H9 (cell line): ENCODE measurements around the gene FAM53B. TPM values are rescaled to one million over a fixed set of nuclear protein-coding genes. Genes with fewer than 3 reads are reported as not detected.

Experiments
- DNase-seq: peaks from one replicate; pipeline ENCODE4 v3.0.0-alpha.2; 2017
- H2AFZ ChIP-seq: one replicate; pipeline ENCODE4 v1.6.1; 2013; ENCODE audit warnings: mild to moderate bottlenecking, low read length, control low read depth, moderate library complexity
- H2AK5ac ChIP-seq: 2 replicates; pipeline ENCODE4 v1.6.1; 2013; ENCODE audit warnings: low read length, control low read depth, mixed read lengths; ENCODE audit not compliant: insufficient read length
- H2BK120ac ChIP-seq: one replicate; pipeline ENCODE4 v1.6.1; 2013; ENCODE audit warnings: low read depth, mild to moderate bottlenecking, low read length, control low read depth, inconsistent platforms; ENCODE audit not compliant: poor library complexity, severe bottlenecking
- H2BK12ac ChIP-seq: 2 replicates; pipeline ENCODE4 v1.6.1; 2013; ENCODE audit warnings: low read length, control low read depth, mixed read lengths, low read depth; ENCODE audit not compliant: insufficient read length
- H2BK15ac ChIP-seq: 2 replicates; pipeline ENCODE4 v1.6.1; 2013; ENCODE audit warnings: low read depth, low read length, control low read depth
- H2BK20ac ChIP-seq: one replicate; pipeline ENCODE4 v1.6.1; 2013; ENCODE audit warnings: low read depth, mild to moderate bottlenecking, low read length, control low read depth, inconsistent platforms; ENCODE audit not compliant: poor library complexity, severe bottlenecking
- H2BK5ac ChIP-seq: 2 replicates; pipeline ENCODE4 v1.6.1; 2013; ENCODE audit warnings: low read length, control low read depth, mixed read lengths; ENCODE audit not compliant: insufficient read length
- H3K14ac ChIP-seq: 2 replicates; pipeline ENCODE4 v1.6.1; 2013; ENCODE audit warnings: low read length, control low read depth; ENCODE audit not compliant: insufficient read depth
- H3K18ac ChIP-seq: 2 replicates; pipeline ENCODE4 v1.6.1; 2013; ENCODE audit warnings: low read depth, mild to moderate bottlenecking, mixed read lengths, low read length, control low read depth; ENCODE audit not compliant: insufficient read length
- H3K23ac ChIP-seq: 2 replicates; pipeline ENCODE4 v1.6.1; 2013; ENCODE audit warnings: low read length, control low read depth, mixed read lengths, low read depth; ENCODE audit not compliant: insufficient read length
- H3K23me2 ChIP-seq: 2 replicates; pipeline ENCODE4 v1.6.1; 2013; ENCODE audit warnings: low read depth, mild to moderate bottlenecking, mixed read lengths, low read length, control low read depth; ENCODE audit not compliant: insufficient read length, poor library complexity, severe bottlenecking
- H3K27ac ChIP-seq: 2 replicates; pipeline ENCODE4 v1.5.1; 2013; ENCODE audit warnings: low read length, control low read depth, mixed read lengths, low read depth; ENCODE audit not compliant: insufficient read length
- H3K27me3 ChIP-seq: 2 replicates; pipeline ENCODE4 v1.6.1; 2013; ENCODE audit warnings: low read length, control low read depth, inconsistent platforms; ENCODE audit not compliant: insufficient read depth
- H3K4ac ChIP-seq: 2 replicates; pipeline ENCODE4 v1.6.1; 2013; ENCODE audit warnings: low read depth, mild to moderate bottlenecking, control low read depth, inconsistent platforms, low read length, moderate library complexity
- H3K4me1 ChIP-seq: 2 replicates; pipeline ENCODE4 v1.6.1; 2013; ENCODE audit warnings: low read length, control low read depth, inconsistent platforms; ENCODE audit not compliant: insufficient read depth
- H3K4me2 ChIP-seq: 2 replicates; pipeline ENCODE4 v1.6.1; 2013; ENCODE audit warnings: low read length, control low read depth, mixed read lengths; ENCODE audit not compliant: insufficient read length, insufficient read depth
- H3K56ac ChIP-seq: 2 replicates; pipeline ENCODE4 v1.6.1; 2013; ENCODE audit warnings: low read depth, mild to moderate bottlenecking, mixed read lengths, low read length, control low read depth; ENCODE audit not compliant: insufficient read length
- H3K79me1 ChIP-seq: 2 replicates; pipeline ENCODE4 v1.6.1; 2013; ENCODE audit warnings: low read depth, mild to moderate bottlenecking, moderate library complexity, low read length, control low read depth, inconsistent platforms; ENCODE audit not compliant: insufficient read depth, poor library complexity, severe bottlenecking
- H3K79me2 ChIP-seq: 2 replicates; pipeline ENCODE4 v1.6.1; 2013; ENCODE audit warnings: low read length, control low read depth, inconsistent platforms; ENCODE audit not compliant: insufficient read depth
- H3K9ac ChIP-seq: 2 replicates; pipeline ENCODE4 v1.6.1; 2013; ENCODE audit warnings: low read length, control low read depth, mixed read lengths; ENCODE audit not compliant: insufficient read length; ENCODE audit errors: extremely low read depth
- H3K9me3 ChIP-seq: one replicate; pipeline ENCODE4 v1.6.1; 2013; ENCODE audit warnings: low read depth, low read length, inconsistent platforms; ENCODE audit not compliant: control insufficient read depth
- H3T11ph ChIP-seq: one replicate; pipeline ENCODE4 v1.6.1; 2013; ENCODE audit warnings: mild to moderate bottlenecking, low read length, control low read depth, inconsistent platforms
- H4K20me1 ChIP-seq: one replicate; pipeline ENCODE4 v1.6.1; 2013; ENCODE audit not compliant: control insufficient read depth, insufficient read length, insufficient read depth
- H4K5ac ChIP-seq: 2 replicates; pipeline ENCODE4 v1.6.1; 2013; ENCODE audit warnings: low read depth, mild to moderate bottlenecking, mixed read lengths, low read length, control low read depth; ENCODE audit not compliant: insufficient read length
- H4K8ac ChIP-seq: replicated peaks from 2 replicates; pipeline ENCODE4 v1.6.1; 2013; ENCODE audit warnings: low read length, control low read depth, mixed read lengths, low read depth; ENCODE audit not compliant: insufficient read length
- H4K91ac ChIP-seq: 2 replicates; pipeline ENCODE4 v1.6.1; 2013; ENCODE audit warnings: low read depth, mild to moderate bottlenecking, moderate library complexity, mixed read lengths, low read length, control low read depth; ENCODE audit not compliant: insufficient read length
- H3K27ac Mint-ChIP-seq, 3 experiments: 2 replicates in 2 of 3; 3 replicates in 1 of 3; pipeline ENCODE4 v1.8.0; 2020 to 2021; ENCODE audit warnings: mixed read lengths in 3 of 3, mild to moderate bottlenecking in 1 of 3, moderate library complexity in 1 of 3
- H3K27me3 Mint-ChIP-seq: 2 replicates; pipeline ENCODE4 v1.8.0; 2021; ENCODE audit warnings: low read depth, mild to moderate bottlenecking, moderate library complexity, mixed read lengths
- H3K36me3 Mint-ChIP-seq, 3 experiments: 2 replicates in 2 of 3; 3 replicates in 1 of 3; pipeline ENCODE4 v1.8.0; 2020 to 2021; ENCODE audit warnings: low read depth in 3 of 3, mixed read lengths in 3 of 3; ENCODE audit not compliant: insufficient read depth in 1 of 3
- H3K4me1 Mint-ChIP-seq, 2 experiments: 2 replicates each; pipeline ENCODE4 v1.8.0; 2020; ENCODE audit warnings: mixed read lengths in 2 of 2
- H3K4me3 Mint-ChIP-seq, 2 experiments: 2 replicates in 1 of 2; 3 replicates in 1 of 2; pipeline ENCODE4 v1.8.0; 2020 to 2021; ENCODE audit warnings: mild to moderate bottlenecking in 2 of 2, mixed read lengths in 2 of 2, moderate library complexity in 1 of 2
- H3K9me3 Mint-ChIP-seq, 2 experiments: 2 replicates in 1 of 2; 3 replicates in 1 of 2; pipeline ENCODE4 v1.8.0; 2020; ENCODE audit warnings: mild to moderate bottlenecking in 2 of 2, mixed read lengths in 2 of 2, moderate library complexity in 1 of 2
- WGBS: extraction: QIAGEN DNeasy Blood & Tissue Kit; methylation state at CpG from one replicate; pipeline ENCODE4 v1.1.7; 2013; ENCODE audit warnings: missing lambda C conversion rate, low lambda C conversion rate, mixed read lengths; ENCODE audit not compliant: insufficient read length; ENCODE audit errors: extremely low coverage; 5-methylcytosine and 5-hydroxymethylcytosine counted together
- total RNA-seq: library from RNA; stranded (reverse); gene quantifications from 2 replicates; pipeline ENCODE4 v1.2.1, GENCODE V29; 2021
- TF ChIP-seq, protein P1 (sequence below): fragments of 200-600 bp; sonication (generic); conservative IDR thresholded peaks from 3 replicates; pipeline ENCODE4 v1.8.0; 2021; ENCODE audit warnings: antibody characterized with exemption, mild to moderate bottlenecking

Gene FAM53B
- total RNA-seq, 1 experiment from 2014 or later = 11.5 TPM

DNA sequence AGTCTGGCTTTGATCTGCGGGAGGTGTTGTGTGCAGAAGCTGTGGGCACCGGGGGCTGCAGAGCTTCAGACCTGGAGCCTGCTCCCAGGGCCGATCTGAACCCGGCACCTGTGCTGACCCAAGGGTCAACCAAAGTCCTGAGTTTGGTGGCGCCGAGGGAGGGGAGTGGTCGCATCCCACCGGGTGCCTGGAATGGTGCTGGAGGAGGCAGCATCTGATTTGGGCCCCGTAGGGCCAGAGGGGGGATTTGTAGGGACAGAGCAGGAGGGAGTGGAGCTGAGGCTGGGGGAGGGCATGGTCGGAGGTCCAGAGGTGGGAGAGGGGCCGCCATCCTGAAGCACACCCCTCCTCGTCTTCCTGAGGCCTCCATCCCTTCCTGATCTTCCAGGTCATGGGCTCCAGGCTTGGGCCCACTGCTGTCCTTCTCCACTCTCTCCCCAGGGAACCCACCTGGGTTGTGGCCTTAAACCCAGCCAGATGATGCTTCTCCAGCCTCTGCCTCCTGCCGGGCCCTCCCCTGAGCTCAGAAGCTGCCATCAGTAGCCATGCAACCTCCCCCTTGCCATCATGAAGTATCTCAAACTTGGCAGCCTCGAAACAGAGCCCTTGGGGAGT lies 169.6 kb downstream of the FAM53B start:
- H4K20me1 ChIP-seq = no peaks in the 10 kb centered on the region
- no peak overlapping the region for H2BK5ac ChIP-seq
- H3K9me3 ChIP-seq = no peaks in the 10 kb centered on the region
- H3K79me1 ChIP-seq = no peaks in the 10 kb centered on the region
- no peak overlapping the region for H3K18ac ChIP-seq
- H3K56ac ChIP-seq = no peak overlapping the region
- Mint-ChIP-seq H3K4me1 (peaks cover 0 to 4% of the 10 kb centered on the region in 2 experiments; a peak in 2 of 4 replicates), H3K27me3 (peaks cover 4% of the 10 kb centered on the region), H3K4me3 (no peak overlapping the region), H3K9me3 (peaks cover 0 to 3% of the 10 kb centered on the region in 2 experiments; a peak in 1 of 5 replicates), H3K27ac (no peak overlapping the region), H3K36me3 (no peaks in the 10 kb centered on the region)
- H2AK5ac ChIP-seq = no peak overlapping the region
- H2BK12ac ChIP-seq = no peak overlapping the region
- no peak overlapping the region for H3T11ph ChIP-seq
- no peak overlapping the region for H4K5ac ChIP-seq
- no peak overlapping the region for H3K23ac ChIP-seq
- no peak for DNase-seq
- H4K91ac ChIP-seq = no peak overlapping the region
- no peaks in the 10 kb centered on the region for H3K79me2 ChIP-seq
- H3K9ac ChIP-seq = no peak overlapping the region
- H3K23me2 ChIP-seq = no peaks in the 10 kb centered on the region
- no peak overlapping the region for H2BK15ac ChIP-seq
- WGBS = no CpG with 5 or more reads among the region's 14 CpGs
- no peak overlapping the region for H3K4me2 ChIP-seq
- H3K14ac ChIP-seq = no peak overlapping the region; the same call in 1 of the 2 replicates
- no peaks in the 10 kb centered on the region for H3K27me3 ChIP-seq
- TF ChIP-seq, protein P1, sequence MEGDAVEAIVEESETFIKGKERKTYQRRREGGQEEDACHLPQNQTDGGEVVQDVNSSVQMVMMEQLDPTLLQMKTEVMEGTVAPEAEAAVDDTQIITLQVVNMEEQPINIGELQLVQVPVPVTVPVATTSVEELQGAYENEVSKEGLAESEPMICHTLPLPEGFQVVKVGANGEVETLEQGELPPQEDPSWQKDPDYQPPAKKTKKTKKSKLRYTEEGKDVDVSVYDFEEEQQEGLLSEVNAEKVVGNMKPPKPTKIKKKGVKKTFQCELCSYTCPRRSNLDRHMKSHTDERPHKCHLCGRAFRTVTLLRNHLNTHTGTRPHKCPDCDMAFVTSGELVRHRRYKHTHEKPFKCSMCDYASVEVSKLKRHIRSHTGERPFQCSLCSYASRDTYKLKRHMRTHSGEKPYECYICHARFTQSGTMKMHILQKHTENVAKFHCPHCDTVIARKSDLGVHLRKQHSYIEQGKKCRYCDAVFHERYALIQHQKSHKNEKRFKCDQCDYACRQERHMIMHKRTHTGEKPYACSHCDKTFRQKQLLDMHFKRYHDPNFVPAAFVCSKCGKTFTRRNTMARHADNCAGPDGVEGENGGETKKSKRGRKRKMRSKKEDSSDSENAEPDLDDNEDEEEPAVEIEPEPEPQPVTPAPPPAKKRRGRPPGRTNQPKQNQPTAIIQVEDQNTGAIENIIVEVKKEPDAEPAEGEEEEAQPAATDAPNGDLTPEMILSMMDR = no peak
- no peak overlapping the region for H2BK20ac ChIP-seq
- no peak overlapping the region for H3K4ac ChIP-seq
- no peak overlapping the region for H3K27ac ChIP-seq
- H3K4me1 ChIP-seq = no peaks in the 10 kb centered on the region
- no peak overlapping the region for H2BK120ac ChIP-seq
- H4K8ac ChIP-seq = no peak overlapping the region
- no peak overlapping the region for H2AFZ ChIP-seq
